K562 (cell line): ENCODE measurements around the gene GAP43. TPM values are rescaled to one million over a fixed set of nuclear protein-coding genes. Genes with fewer than 3 reads are reported as not detected.

Experiments used
- LEF1 ChIP-seq: fragments of 450-650 bp; IDR thresholded peaks from 2 replicates; pipeline ENCODE4 v1.6.1; 2016; ENCODE audit warnings: mild to moderate bottlenecking
- NONO ChIP-seq, 2 experiments: fragments of 200-400 bp in 1 of 2; fragments of 450-650 bp in 1 of 2; formaldehyde crosslinking in 1 of 2; IDR thresholded peaks; 2 replicates each; pipeline ENCODE4 v1.6.1; 2017; ENCODE audit warnings: low read depth in 2 of 2, mild to moderate bottlenecking in 2 of 2, moderate library complexity in 2 of 2, low read length in 1 of 2
- PCBP1 ChIP-seq: fragments of 200-400 bp; formaldehyde crosslinking; IDR thresholded peaks from 2 replicates; pipeline ENCODE4 v1.6.1; 2018; ENCODE audit warnings: mild to moderate bottlenecking, low read depth, low read length; ENCODE audit not compliant: poor library complexity, severe bottlenecking
- PML ChIP-seq: IDR thresholded peaks from 2 replicates; pipeline ENCODE4 v1.6.1; 2012; ENCODE audit warnings: low read length, inconsistent platforms
- TAF1 ChIP-seq: IDR thresholded peaks from 2 replicates; pipeline ENCODE4 v1.6.1; 2011; ENCODE audit warnings: mild to moderate bottlenecking, low read length, moderate library complexity; ENCODE audit not compliant: insufficient read depth, control insufficient read depth, severe bottlenecking; ENCODE audit errors: extremely low read depth
- TEAD2 ChIP-seq: fragments of 450-650 bp; IDR thresholded peaks from 2 replicates; pipeline ENCODE4 v1.6.1; 2016; ENCODE audit warnings: missing genetic modification characterization, control low read depth, missing compliant biosample characterization
- ZNF766 ChIP-seq: fragments of 200-800 bp; sonication (Bioruptor generic); conservative IDR thresholded peaks from 2 replicates; pipeline ENCODE4 v1.6.1; 2016; ENCODE audit warnings: missing genetic modification characterization, missing compliant biosample characterization
- polyA plus RNA-seq, 8 experiments: library from polyadenylated mRNA; depleted of rRNA in 4 of 8; stranded (reverse) in 5 of 8; unstranded in 3 of 8; fragments of >200 nt; fragmentation: Nextera tagmentation in 2 of 8; fragmentation: Illumina TruSeq in 1 of 8; extraction: Ambion mirVana in 2 of 8; extraction: Trizol in 1 of 8; gene quantifications; 2 replicates each; pipeline versions ENCODE4 v1.2.1 to v1.2.3, GENCODE V29; 2011 to 2014; ENCODE audit warnings: inconsistent platforms in 1 of 8, missing spikeins in 1 of 8
- total RNA-seq, 7 experiments: library from RNA; depleted of rRNA in 6 of 7; stranded (reverse); fragments of >200 nt in 6 of 7; fragmentation: Illumina TruSeq in 2 of 7; extraction: Trizol in 2 of 7; gene quantifications; 2 replicates each; pipeline versions ENCODE4 v1.2.1 to v1.2.3, GENCODE V29; 2011 to 2021; ENCODE audit warnings: low replicate concordance in 1 of 7
- TF ChIP-seq, protein P1 (sequence below): fragments of 450-650 bp; IDR thresholded peaks from 2 replicates; pipeline ENCODE4 v1.6.1; 2016; ENCODE audit warnings: low read depth

Gene GAP43
- total and polyA plus RNA-seq, 9 of the 15 experiments (the other 6 are each of a cell fraction or from before 2014, with no cell fraction given) = 0.04 to 0.11 (median 0.09) TPM; not detected in 6

DNA sequence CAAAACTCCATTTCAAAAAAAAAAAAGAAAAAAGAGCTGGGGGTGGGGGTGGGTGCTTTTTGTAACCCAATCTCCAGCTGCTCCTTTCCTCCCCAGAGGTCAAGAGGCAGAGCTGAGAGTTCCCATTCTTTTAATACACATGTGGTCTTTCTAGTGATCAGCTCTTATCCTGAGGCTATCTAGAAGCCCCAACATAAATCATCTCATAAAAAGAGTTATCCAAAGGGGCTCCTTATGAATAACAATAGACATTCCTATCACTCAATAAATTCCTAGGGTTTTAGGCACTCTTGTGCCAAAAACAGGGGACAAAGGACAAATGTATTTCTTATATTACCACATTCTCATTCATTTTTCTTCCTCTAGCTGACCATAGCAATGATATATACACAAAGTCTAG, 25.1 kb upstream of the GAP43 start (continued):
- TF ChIP-seq, protein P1, sequence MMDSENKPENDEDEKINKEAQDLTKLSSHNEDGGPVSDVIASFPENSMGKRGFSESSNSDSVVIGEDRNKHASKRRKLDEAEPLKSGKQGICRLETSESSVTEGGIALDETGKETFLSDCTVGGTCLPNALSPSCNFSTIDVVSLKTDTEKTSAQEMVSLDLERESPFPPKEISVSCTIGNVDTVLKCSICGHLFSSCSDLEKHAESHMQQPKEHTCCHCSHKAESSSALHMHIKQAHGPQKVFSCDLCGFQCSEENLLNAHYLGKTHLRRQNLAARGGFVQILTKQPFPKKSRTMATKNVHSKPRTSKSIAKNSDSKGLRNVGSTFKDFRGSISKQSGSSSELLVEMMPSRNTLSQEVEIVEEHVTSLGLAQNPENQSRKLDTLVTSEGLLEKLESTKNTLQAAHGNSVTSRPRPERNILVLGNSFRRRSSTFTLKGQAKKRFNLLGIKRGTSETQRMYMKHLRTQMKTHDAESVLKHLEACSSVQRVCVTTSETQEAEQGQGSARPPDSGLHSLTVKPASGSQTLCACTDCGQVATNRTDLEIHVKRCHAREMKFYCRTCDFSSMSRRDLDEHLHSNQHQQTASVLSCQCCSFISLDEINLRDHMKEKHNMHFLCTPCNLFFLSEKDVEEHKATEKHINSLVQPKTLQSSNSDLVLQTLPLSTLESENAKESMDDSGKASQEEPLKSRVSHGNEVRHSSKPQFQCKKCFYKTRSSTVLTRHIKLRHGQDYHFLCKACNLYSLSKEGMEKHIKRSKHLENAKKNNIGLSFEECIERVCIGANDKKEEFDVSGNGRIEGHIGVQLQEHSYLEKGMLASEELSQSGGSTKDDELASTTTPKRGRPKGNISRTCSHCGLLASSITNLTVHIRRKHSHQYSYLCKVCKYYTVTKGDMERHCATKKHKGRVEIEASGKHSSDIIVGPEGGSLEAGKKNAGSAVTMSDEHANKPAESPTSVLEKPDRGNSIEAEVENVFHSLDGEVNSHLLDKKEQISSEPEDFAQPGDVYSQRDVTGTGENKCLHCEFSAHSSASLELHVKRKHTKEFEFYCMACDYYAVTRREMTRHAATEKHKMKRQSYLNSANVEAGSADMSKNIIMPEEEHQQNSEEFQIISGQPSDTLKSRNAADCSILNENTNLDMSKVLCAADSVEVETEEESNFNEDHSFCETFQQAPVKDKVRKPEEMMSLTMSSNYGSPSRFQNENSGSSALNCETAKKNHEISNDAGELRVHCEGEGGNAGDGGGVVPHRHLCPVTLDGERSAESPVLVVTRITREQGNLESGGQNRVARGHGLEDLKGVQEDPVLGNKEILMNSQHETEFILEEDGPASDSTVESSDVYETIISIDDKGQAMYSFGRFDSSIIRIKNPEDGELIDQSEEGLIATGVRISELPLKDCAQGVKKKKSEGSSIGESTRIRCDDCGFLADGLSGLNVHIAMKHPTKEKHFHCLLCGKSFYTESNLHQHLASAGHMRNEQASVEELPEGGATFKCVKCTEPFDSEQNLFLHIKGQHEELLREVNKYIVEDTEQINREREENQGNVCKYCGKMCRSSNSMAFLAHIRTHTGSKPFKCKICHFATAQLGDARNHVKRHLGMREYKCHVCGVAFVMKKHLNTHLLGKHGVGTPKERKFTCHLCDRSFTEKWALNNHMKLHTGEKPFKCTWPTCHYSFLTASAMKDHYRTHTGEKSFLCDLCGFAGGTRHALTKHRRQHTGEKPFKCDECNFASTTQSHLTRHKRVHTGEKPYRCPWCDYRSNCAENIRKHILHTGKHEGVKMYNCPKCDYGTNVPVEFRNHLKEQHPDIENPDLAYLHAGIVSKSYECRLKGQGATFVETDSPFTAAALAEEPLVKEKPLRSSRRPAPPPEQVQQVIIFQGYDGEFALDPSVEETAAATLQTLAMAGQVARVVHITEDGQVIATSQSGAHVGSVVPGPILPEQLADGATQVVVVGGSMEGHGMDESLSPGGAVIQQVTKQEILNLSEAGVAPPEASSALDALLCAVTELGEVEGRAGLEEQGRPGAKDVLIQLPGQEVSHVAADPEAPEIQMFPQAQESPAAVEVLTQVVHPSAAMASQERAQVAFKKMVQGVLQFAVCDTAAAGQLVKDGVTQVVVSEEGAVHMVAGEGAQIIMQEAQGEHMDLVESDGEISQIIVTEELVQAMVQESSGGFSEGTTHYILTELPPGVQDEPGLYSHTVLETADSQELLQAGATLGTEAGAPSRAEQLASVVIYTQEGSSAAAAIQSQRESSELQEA = no peak
- TF ChIP-seq PML (no peak), TEAD2 (tag) (no peak), ZNF766 (CRISPR knock-in tag) (no peak), LEF1 (no peak), NONO (IDR thresholded peaks at IDR 0.05; ENCODE audit: low read depth in 2 of 2, low read length in 1 of 2) (no peak), TAF1 (no peak), PCBP1 (no peak)
